Epithelial cell of proximal tubule (primary cell): ENCODE data around the gene PINLYP. TPM values are rescaled to one million over a fixed set of nuclear protein-coding genes. Genes with fewer than 3 reads are reported as not detected.
"Not testable (repeated sequence)": the region's sequence is repeated elsewhere in the genome, so short reads cannot be mapped to it uniquely, and the experiment has no call there.

Experiments
- DNase-seq: peaks from one replicate; pipeline ENCODE4 v3.0.0-alpha.2; 2011; ENCODE audit warnings: low read depth
- H3K4me3 ChIP-seq: 2 replicates; pipeline ENCODE4 v1.5.1; 2011; ENCODE audit warnings: low read depth, mild to moderate bottlenecking, low read length
- CTCF ChIP-seq: conservative IDR thresholded peaks from 2 replicates; pipeline ENCODE4 v1.5.1; 2012; ENCODE audit warnings: low read depth, mild to moderate bottlenecking, low read length
- total RNA-seq: library from RNA; depleted of rRNA; stranded (reverse); fragments of >200 nt; gene quantifications from 2 replicates; pipeline ENCODE4 v1.2.3, GENCODE V29; 2015

PINLYP gene
- total RNA-seq, 1 donor from 2014 or later: 2.3 TPM

GRCh38 chr19:43541920-43542650 is 33.5 kb upstream of the PINLYP start:
- no peak for DNase-seq
- H3K4me3 ChIP-seq: no peak overlapping the region
- TF ChIP-seq CTCF: no peak

GRCh38 chr19:43544077-43544476 is 31.5 kb upstream of the PINLYP start:
- no peak overlapping the region for H3K4me3 ChIP-seq
- TF ChIP-seq CTCF: no peak
- no peak for DNase-seq

- DNase-seq: no peak
- no peak for TF ChIP-seq CTCF
Observed at GRCh38 chr19:43545276-43545675, 30.3 kb upstream of the PINLYP start.

GRCh38 chr19:43545981-43546380 is 29.6 kb upstream of the PINLYP start:
- no peak for DNase-seq
- no peak for TF ChIP-seq CTCF
- H3K4me3 ChIP-seq: no peak overlapping the region

More at GRCh38 chr19:43545276-43545675, 30.3 kb upstream of the PINLYP start:
- no peak overlapping the region for H3K4me3 ChIP-seq

GRCh38 chr19:43546581-43546980 is 29.0 kb upstream of the PINLYP start:
- DNase-seq: no peak
- TF ChIP-seq CTCF: no peak

GRCh38 chr19:43547926-43548325 is 27.7 kb upstream of the PINLYP start:
- not testable (repeated sequence) for H3K4me3 ChIP-seq, DNase-seq

More at GRCh38 chr19:43546581-43546980, 29.0 kb upstream of the PINLYP start:
- no peak overlapping the region for H3K4me3 ChIP-seq

GRCh38 chr19:43548706-43549105 is 26.9 kb upstream of the PINLYP start:
- DNase-seq: no peak
- H3K4me3 ChIP-seq: no peak overlapping the region
- TF ChIP-seq CTCF: no peak
